Stimulated activated CD4-positive, alpha-beta T cell treated with anti-CD3 and anti-CD28 coated beads, Interleukin-15, amount 100 ng/mL, for 24 hours (primary cell): ENCODE measurements around the gene RCAN1.

Source experiments
- DNase-seq: peaks from one replicate; pipeline ENCODE4 v3.0.0-alpha.2; 2020

RCAN1 gene

GRCh38 chr21:34536311-34536710 lies 78.6 kb downstream of the RCAN1 start:
- no peak for DNase-seq

- DNase-seq = no peak
These were observed 79.0 kb downstream of the RCAN1 start for GRCh38 chr21:34535886-34536285.

GRCh38 chr21:34534522-34534921 lies 80.4 kb downstream of the RCAN1 start:
- DNase-seq = no peak

- no peak for DNase-seq
These were observed 81.0 kb downstream of the RCAN1 start for GRCh38 chr21:34533938-34534337.

GRCh38 chr21:34531399-34531798 lies 83.5 kb downstream of the RCAN1 start:
- no peak for DNase-seq

- no peak for DNase-seq
These were observed 84.7 kb downstream of the RCAN1 start for GRCh38 chr21:34530261-34530660.

GRCh38 chr21:34528131-34528561 lies 86.8 kb downstream of the RCAN1 start:
- no peak for DNase-seq

GRCh38 chr21:34526618-34527290 lies 88.2 kb downstream of the RCAN1 start:
- peak; percentile 67 for DNase-seq

- no peak for DNase-seq
These were observed 88.7 kb downstream of the RCAN1 start for GRCh38 chr21:34526241-34526617.

GRCh38 chr21:34524646-34525601 lies 90.0 kb downstream of the RCAN1 start:
- DNase-seq = no peak

GRCh38 chr21:34523019-34523555 lies 91.8 kb downstream of the RCAN1 start:
- no peak for DNase-seq

GRCh38 chr21:34522284-34522683 lies 92.6 kb downstream of the RCAN1 start:
- DNase-seq = no peak

- DNase-seq = no peak
These were observed 93.4 kb downstream of the RCAN1 start for GRCh38 chr21:34521561-34521960.

GRCh38 chr21:34520764-34521508 lies 94.0 kb downstream of the RCAN1 start:
- no peak for DNase-seq

- no peak for DNase-seq
These were observed 94.6 kb downstream of the RCAN1 start for GRCh38 chr21:34520281-34520680.

GRCh38 chr21:34519694-34520093 lies 95.2 kb downstream of the RCAN1 start:
- no peak for DNase-seq

- no peak for DNase-seq
These were observed 95.9 kb downstream of the RCAN1 start for GRCh38 chr21:34519016-34519415.

- no peak for DNase-seq
These were observed 96.6 kb downstream of the RCAN1 start for GRCh38 chr21:34518301-34518700.

GRCh38 chr21:34517491-34518245 lies 97.2 kb downstream of the RCAN1 start:
- DNase-seq = peak; percentile 30

- no peak for DNase-seq
These were observed 97.9 kb downstream of the RCAN1 start for GRCh38 chr21:34517039-34517438.

- DNase-seq = no peak
These were observed 100.3 kb downstream of the RCAN1 start for GRCh38 chr21:34514576-34515115.

GRCh38 chr21:34513129-34513675 lies 101.7 kb downstream of the RCAN1 start:
- no peak for DNase-seq
